NCI-H1436 treated with DMSO at 0.1 percent for 48 hours (cell line): ENCODE data around the gene TSPAN3.

ENCODE experiments used
- DNase-seq: peaks from one replicate; lab custom pipeline; 2025; lab: John Stamatoyannopoulos, UW

TSPAN3 gene

GRCh38 chr15:77033729-77034671, 36.9 kb downstream of the TSPAN3 start:
- DNase-seq: no peak

- DNase-seq: no peak
Observed at GRCh38 chr15:77033417-77033728, 37.5 kb downstream of the TSPAN3 start.

GRCh38 chr15:77032647-77033416, 38.1 kb downstream of the TSPAN3 start:
- no peak for DNase-seq

GRCh38 chr15:77032052-77032646, 38.8 kb downstream of the TSPAN3 start:
- no peak for DNase-seq

- DNase-seq: no peak
Observed at GRCh38 chr15:77031376-77032050, 39.4 kb downstream of the TSPAN3 start.

- DNase-seq: no peak
Observed at GRCh38 chr15:77030928-77031375, 40.0 kb downstream of the TSPAN3 start.

- no peak for DNase-seq
Observed at GRCh38 chr15:77030048-77030927, 40.6 kb downstream of the TSPAN3 start.

- DNase-seq: no peak
Observed at GRCh38 chr15:77029166-77030047, 41.5 kb downstream of the TSPAN3 start.

- no peak for DNase-seq
Observed at GRCh38 chr15:77028451-77029165, 42.3 kb downstream of the TSPAN3 start.

- DNase-seq: no peak
Observed at GRCh38 chr15:77027697-77028450, 43.0 kb downstream of the TSPAN3 start.

- DNase-seq: no peak
Observed at GRCh38 chr15:77027111-77027696, 43.7 kb downstream of the TSPAN3 start.

GRCh38 chr15:77026501-77027110, 44.3 kb downstream of the TSPAN3 start:
- no peak for DNase-seq

- DNase-seq: no peak
Observed at GRCh38 chr15:77025941-77026411, 44.9 kb downstream of the TSPAN3 start.

GRCh38 chr15:77025083-77025901, 45.6 kb downstream of the TSPAN3 start:
- DNase-seq: no peak

- DNase-seq: no peak
Observed at GRCh38 chr15:77024273-77025082, 46.4 kb downstream of the TSPAN3 start.
